K562 (cell line): ENCODE measurements around the gene LAPTM5. TPM values are rescaled to one million over a fixed set of nuclear protein-coding genes. Genes with fewer than 3 reads are reported as not detected.

Source experiments
- COPS2 ChIP-seq: fragments of 450-650 bp; conservative IDR thresholded peaks from 2 replicates; pipeline ENCODE4 v1.6.1; 2016; ENCODE audit warnings: mild to moderate bottlenecking, moderate library complexity
- LEF1 ChIP-seq: fragments of 450-650 bp; IDR thresholded peaks from 2 replicates; pipeline ENCODE4 v1.6.1; 2016; ENCODE audit warnings: mild to moderate bottlenecking
- MIER1 ChIP-seq: fragments of 450-650 bp; IDR thresholded peaks from 2 replicates; pipeline ENCODE4 v1.6.1; 2016; ENCODE audit warnings: antibody characterized with exemption, mild to moderate bottlenecking, low read depth
- REST ChIP-seq, 2 experiments: fragments of 450-650 bp; formaldehyde crosslinking in 1 of 2; IDR thresholded peaks; 2 replicates each; pipeline versions ENCODE4 v1.4.0 to v1.6.1; 2014 to 2020; ENCODE audit warnings: mild to moderate bottlenecking in 2 of 2, borderline replicate concordance in 1 of 2, low read depth in 1 of 2
- ZNF23 ChIP-seq: fragments of 250-450 bp; sonication (Bioruptor Pico); IDR thresholded peaks from 2 replicates; pipeline ENCODE4 v1.4.0; 2020; ENCODE audit warnings: mild to moderate bottlenecking
- polyA plus RNA-seq, 8 experiments: library from polyadenylated mRNA; depleted of rRNA in 4 of 8; stranded (reverse) in 5 of 8; unstranded in 3 of 8; fragments of >200 nt; fragmentation: Nextera tagmentation in 2 of 8; fragmentation: Illumina TruSeq in 1 of 8; extraction: Ambion mirVana in 2 of 8; extraction: Trizol in 1 of 8; gene quantifications; 2 replicates each; pipeline versions ENCODE4 v1.2.1 to v1.2.3, GENCODE V29; 2011 to 2014; ENCODE audit warnings: inconsistent platforms in 1 of 8, missing spikeins in 1 of 8
- total RNA-seq, 7 experiments: library from RNA; depleted of rRNA in 6 of 7; stranded (reverse); fragments of >200 nt in 6 of 7; fragmentation: Illumina TruSeq in 2 of 7; extraction: Trizol in 2 of 7; gene quantifications; 2 replicates each; pipeline versions ENCODE4 v1.2.1 to v1.2.3, GENCODE V29; 2011 to 2021; ENCODE audit warnings: low replicate concordance in 1 of 7
- TF ChIP-seq, protein P1 (sequence below): fragments of 200-600 bp; sonication (generic); IDR thresholded peaks from one replicate; pipeline ENCODE4 v1.6.1; 2012; ENCODE audit warnings: mild to moderate bottlenecking, low read depth, low read length, inconsistent platforms

Gene LAPTM5
- total and polyA plus RNA-seq, 9 of the 15 experiments (the other 6 are each of a cell fraction or from before 2014, with no cell fraction given), result 2.4 to 47.3 (median 20.3) TPM

GRCh38 chr1:30782361-30783255, 25.0 kb upstream of the LAPTM5 start (continued):
- TF ChIP-seq REST (IDR thresholded peaks at IDR 0.05; ENCODE audit: borderline replicate concordance) (peak; percentile 82), REST (CRISPR knock-in tag; IDR thresholded peaks at IDR 0.05; ENCODE audit: low read depth) (no peak), MIER1 (no peak), COPS2 (no peak), ZNF23 (CRISPR knock-in tag) (no peak), LEF1 (no peak)
- TF ChIP-seq, protein P1, sequence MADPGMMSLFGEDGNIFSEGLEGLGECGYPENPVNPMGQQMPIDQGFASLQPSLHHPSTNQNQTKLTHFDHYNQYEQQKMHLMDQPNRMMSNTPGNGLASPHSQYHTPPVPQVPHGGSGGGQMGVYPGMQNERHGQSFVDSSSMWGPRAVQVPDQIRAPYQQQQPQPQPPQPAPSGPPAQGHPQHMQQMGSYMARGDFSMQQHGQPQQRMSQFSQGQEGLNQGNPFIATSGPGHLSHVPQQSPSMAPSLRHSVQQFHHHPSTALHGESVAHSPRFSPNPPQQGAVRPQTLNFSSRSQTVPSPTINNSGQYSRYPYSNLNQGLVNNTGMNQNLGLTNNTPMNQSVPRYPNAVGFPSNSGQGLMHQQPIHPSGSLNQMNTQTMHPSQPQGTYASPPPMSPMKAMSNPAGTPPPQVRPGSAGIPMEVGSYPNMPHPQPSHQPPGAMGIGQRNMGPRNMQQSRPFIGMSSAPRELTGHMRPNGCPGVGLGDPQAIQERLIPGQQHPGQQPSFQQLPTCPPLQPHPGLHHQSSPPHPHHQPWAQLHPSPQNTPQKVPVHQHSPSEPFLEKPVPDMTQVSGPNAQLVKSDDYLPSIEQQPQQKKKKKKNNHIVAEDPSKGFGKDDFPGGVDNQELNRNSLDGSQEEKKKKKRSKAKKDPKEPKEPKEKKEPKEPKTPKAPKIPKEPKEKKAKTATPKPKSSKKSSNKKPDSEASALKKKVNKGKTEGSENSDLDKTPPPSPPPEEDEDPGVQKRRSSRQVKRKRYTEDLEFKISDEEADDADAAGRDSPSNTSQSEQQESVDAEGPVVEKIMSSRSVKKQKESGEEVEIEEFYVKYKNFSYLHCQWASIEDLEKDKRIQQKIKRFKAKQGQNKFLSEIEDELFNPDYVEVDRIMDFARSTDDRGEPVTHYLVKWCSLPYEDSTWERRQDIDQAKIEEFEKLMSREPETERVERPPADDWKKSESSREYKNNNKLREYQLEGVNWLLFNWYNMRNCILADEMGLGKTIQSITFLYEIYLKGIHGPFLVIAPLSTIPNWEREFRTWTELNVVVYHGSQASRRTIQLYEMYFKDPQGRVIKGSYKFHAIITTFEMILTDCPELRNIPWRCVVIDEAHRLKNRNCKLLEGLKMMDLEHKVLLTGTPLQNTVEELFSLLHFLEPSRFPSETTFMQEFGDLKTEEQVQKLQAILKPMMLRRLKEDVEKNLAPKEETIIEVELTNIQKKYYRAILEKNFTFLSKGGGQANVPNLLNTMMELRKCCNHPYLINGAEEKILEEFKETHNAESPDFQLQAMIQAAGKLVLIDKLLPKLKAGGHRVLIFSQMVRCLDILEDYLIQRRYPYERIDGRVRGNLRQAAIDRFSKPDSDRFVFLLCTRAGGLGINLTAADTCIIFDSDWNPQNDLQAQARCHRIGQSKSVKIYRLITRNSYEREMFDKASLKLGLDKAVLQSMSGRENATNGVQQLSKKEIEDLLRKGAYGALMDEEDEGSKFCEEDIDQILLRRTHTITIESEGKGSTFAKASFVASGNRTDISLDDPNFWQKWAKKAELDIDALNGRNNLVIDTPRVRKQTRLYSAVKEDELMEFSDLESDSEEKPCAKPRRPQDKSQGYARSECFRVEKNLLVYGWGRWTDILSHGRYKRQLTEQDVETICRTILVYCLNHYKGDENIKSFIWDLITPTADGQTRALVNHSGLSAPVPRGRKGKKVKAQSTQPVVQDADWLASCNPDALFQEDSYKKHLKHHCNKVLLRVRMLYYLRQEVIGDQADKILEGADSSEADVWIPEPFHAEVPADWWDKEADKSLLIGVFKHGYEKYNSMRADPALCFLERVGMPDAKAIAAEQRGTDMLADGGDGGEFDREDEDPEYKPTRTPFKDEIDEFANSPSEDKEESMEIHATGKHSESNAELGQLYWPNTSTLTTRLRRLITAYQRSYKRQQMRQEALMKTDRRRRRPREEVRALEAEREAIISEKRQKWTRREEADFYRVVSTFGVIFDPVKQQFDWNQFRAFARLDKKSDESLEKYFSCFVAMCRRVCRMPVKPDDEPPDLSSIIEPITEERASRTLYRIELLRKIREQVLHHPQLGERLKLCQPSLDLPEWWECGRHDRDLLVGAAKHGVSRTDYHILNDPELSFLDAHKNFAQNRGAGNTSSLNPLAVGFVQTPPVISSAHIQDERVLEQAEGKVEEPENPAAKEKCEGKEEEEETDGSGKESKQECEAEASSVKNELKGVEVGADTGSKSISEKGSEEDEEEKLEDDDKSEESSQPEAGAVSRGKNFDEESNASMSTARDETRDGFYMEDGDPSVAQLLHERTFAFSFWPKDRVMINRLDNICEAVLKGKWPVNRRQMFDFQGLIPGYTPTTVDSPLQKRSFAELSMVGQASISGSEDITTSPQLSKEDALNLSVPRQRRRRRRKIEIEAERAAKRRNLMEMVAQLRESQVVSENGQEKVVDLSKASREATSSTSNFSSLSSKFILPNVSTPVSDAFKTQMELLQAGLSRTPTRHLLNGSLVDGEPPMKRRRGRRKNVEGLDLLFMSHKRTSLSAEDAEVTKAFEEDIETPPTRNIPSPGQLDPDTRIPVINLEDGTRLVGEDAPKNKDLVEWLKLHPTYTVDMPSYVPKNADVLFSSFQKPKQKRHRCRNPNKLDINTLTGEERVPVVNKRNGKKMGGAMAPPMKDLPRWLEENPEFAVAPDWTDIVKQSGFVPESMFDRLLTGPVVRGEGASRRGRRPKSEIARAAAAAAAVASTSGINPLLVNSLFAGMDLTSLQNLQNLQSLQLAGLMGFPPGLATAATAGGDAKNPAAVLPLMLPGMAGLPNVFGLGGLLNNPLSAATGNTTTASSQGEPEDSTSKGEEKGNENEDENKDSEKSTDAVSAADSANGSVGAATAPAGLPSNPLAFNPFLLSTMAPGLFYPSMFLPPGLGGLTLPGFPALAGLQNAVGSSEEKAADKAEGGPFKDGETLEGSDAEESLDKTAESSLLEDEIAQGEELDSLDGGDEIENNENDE, result no peak
